D721Med (cell line): ENCODE measurements around the gene CEP170B.
"Not testable (repeated sequence)": the region's sequence is repeated elsewhere in the genome, so short reads cannot be mapped to it uniquely, and the experiment has no call there.

Source experiments
- DNase-seq: peaks from one replicate; pipeline ENCODE4 v3.0.0; 2011; ENCODE audit warnings: low spot score; ENCODE audit not compliant: insufficient read length
- FAIRE-seq: peaks from 2 replicates; lab custom pipeline; 2011; peaks lifted over from hg19 to GRCh38; lab: Jason Lieb, UNC
- CTCF ChIP-seq: IDR thresholded peaks from 2 replicates; pipeline ENCODE4 v1.5.1; 2012; ENCODE audit warnings: mild to moderate bottlenecking, control low read depth; ENCODE audit not compliant: insufficient read depth; ENCODE audit errors: missing control alignments

Gene CEP170B

GRCh38 chr14:104880584-104881210 is 15.6 kb downstream of the CEP170B start:
- TF ChIP-seq CTCF, result no peak
- no peak for FAIRE-seq
- no peak for DNase-seq

GRCh38 chr14:104881369-104881979 is 16.4 kb downstream of the CEP170B start:
- DNase-seq, result no peak
- FAIRE-seq, result no peak
- no peak for TF ChIP-seq CTCF

- FAIRE-seq, result no peak
- DNase-seq, result peak; percentile 79
Observed at GRCh38 chr14:104882325-104882973, 17.4 kb downstream of the CEP170B start.

GRCh38 chr14:104882991-104883660 is 18.1 kb downstream of the CEP170B start:
- DNase-seq, result no peak
- TF ChIP-seq CTCF, result no peak
- FAIRE-seq, result no peak

More at GRCh38 chr14:104882325-104882973, 17.4 kb downstream of the CEP170B start:
- TF ChIP-seq CTCF, result no peak

GRCh38 chr14:104883681-104884361 is 18.8 kb downstream of the CEP170B start:
- DNase-seq (no peak), FAIRE-seq (no peak)
- TF ChIP-seq CTCF, result no peak

GRCh38 chr14:104884381-104884780 is 19.3 kb downstream of the CEP170B start:
- DNase-seq, FAIRE-seq: not testable (repeated sequence)
